ENCODE data around the gene BATF.

BATF gene

DNA sequence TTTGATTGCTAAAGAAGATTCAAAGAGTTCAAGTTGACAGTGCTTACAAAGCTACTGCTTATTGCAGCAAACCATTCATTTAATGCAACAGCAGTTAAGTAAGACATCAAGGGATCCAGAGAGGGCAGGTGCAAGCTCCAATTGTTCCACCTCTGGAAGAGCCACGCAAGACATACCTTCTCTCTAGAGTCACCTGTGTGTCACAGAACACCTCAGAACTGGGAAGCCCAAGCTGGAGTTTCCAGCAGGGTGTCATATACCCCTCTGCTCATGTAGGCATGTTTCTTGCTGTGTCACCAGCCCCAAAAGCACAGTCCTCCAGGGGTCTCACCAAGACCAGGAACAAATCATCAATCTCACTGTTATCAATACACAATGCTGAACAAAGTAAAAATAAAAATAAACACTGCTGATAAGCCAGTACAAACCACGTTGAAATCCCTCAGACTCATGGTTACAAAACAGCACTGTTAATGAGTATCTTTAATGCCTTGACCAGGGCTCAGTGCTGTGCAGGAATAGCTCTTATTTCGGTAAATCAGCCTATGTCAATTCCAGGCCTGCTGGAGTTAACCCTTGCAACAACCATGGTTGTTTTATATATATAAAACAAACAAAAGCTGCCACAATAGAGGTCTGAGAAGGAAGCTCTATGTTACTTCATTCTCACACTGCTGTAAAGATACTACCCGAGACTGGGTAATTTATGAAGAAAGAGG, 37.4 kb upstream of the BATF start:
- H3K27me3 Mint-ChIP-seq (ENCODE audit: low read depth) = peaks cover 4% of the 10 kb centered on the region
- no peak overlapping the region for H3K27ac Mint-ChIP-seq
- TF ChIP-seq, protein P1, sequence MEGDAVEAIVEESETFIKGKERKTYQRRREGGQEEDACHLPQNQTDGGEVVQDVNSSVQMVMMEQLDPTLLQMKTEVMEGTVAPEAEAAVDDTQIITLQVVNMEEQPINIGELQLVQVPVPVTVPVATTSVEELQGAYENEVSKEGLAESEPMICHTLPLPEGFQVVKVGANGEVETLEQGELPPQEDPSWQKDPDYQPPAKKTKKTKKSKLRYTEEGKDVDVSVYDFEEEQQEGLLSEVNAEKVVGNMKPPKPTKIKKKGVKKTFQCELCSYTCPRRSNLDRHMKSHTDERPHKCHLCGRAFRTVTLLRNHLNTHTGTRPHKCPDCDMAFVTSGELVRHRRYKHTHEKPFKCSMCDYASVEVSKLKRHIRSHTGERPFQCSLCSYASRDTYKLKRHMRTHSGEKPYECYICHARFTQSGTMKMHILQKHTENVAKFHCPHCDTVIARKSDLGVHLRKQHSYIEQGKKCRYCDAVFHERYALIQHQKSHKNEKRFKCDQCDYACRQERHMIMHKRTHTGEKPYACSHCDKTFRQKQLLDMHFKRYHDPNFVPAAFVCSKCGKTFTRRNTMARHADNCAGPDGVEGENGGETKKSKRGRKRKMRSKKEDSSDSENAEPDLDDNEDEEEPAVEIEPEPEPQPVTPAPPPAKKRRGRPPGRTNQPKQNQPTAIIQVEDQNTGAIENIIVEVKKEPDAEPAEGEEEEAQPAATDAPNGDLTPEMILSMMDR (IDR thresholded peaks at IDR 0.05; ENCODE audit: unreplicated experiment in 3 of 3) = no peak
- no peak overlapping the region for H3K4me3 Mint-ChIP-seq
- H3K4me1 Mint-ChIP-seq = peaks cover 3% of the 10 kb centered on the region
- H3K9me3 Mint-ChIP-seq = no peaks in the 10 kb centered on the region
- no peaks in the 10 kb centered on the region for H3K36me3 Mint-ChIP-seq (ENCODE audit: low read depth)

- H3K36me3 Mint-ChIP-seq (ENCODE audit: low read depth) = no peaks in the 10 kb centered on the region
- H3K9me3 Mint-ChIP-seq = no peaks in the 10 kb centered on the region
- no peaks in the 10 kb centered on the region for H3K4me1 Mint-ChIP-seq
- H3K4me3 Mint-ChIP-seq = no peak overlapping the region
- peaks cover 4% of the 10 kb centered on the region for H3K27me3 Mint-ChIP-seq (ENCODE audit: low read depth)
- TF ChIP-seq, protein P1 (IDR thresholded peaks at IDR 0.05; ENCODE audit: unreplicated experiment in 3 of 3) = no peak
- no peak overlapping the region for H3K27ac Mint-ChIP-seq
Measured at GRCh38 chr14:75486318-75486717, 36.0 kb upstream of the BATF start.

- peaks cover 4% of the 10 kb centered on the region for H3K27me3 Mint-ChIP-seq (ENCODE audit: low read depth)
- H3K4me3 Mint-ChIP-seq = no peak overlapping the region
- H3K27ac Mint-ChIP-seq = no peak overlapping the region
- no peaks in the 10 kb centered on the region for H3K9me3 Mint-ChIP-seq
- no peaks in the 10 kb centered on the region for H3K4me1 Mint-ChIP-seq
- no peaks in the 10 kb centered on the region for H3K36me3 Mint-ChIP-seq (ENCODE audit: low read depth)
- TF ChIP-seq, protein P1 (IDR thresholded peaks at IDR 0.05; ENCODE audit: unreplicated experiment in 3 of 3) = no peak
Measured at GRCh38 chr14:75487155-75487671, 35.1 kb upstream of the BATF start.

DNA sequence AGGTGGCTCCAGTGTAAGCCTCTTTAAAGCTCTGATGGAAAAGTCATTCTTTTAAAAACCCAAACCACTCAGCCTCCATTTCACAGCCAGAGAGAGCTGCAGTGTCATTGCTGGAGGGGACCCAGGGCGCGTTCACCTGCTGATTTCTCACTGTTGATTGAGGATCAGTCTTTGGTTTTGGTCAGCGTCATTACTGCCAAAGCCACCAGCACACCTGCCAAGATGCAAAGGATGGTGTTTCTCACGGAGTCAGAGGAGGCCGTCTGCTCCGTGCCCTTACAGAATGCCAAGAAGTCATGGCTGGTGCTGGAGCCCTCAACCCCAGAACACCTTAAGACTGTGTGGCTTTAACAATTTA, 32.8 kb upstream of the BATF start:
- Mint-ChIP-seq H3K4me3 (no peak overlapping the region), H3K4me1 (peaks cover 5% of the 10 kb centered on the region), H3K36me3 (ENCODE audit: low read depth) (no peaks in the 10 kb centered on the region), H3K27ac (no peak overlapping the region), H3K27me3 (ENCODE audit: low read depth) (peaks cover 4% of the 10 kb centered on the region), H3K9me3 (no peaks in the 10 kb centered on the region)
- TF ChIP-seq, protein P1 (IDR thresholded peaks at IDR 0.05; ENCODE audit: unreplicated experiment in 3 of 3) = no peak

- no peaks in the 10 kb centered on the region for H3K9me3 Mint-ChIP-seq
- TF ChIP-seq, protein P1 (IDR thresholded peaks at IDR 0.05; ENCODE audit: unreplicated experiment in 3 of 3) = no peak
- no peak overlapping the region for H3K4me3 Mint-ChIP-seq
- H3K4me1 Mint-ChIP-seq = peaks cover 5% of the 10 kb centered on the region
- H3K36me3 Mint-ChIP-seq (ENCODE audit: low read depth) = no peaks in the 10 kb centered on the region
- H3K27me3 Mint-ChIP-seq (ENCODE audit: low read depth) = no peaks in the 10 kb centered on the region
- no peak overlapping the region for H3K27ac Mint-ChIP-seq
Measured at GRCh38 chr14:75491376-75491978, 30.8 kb upstream of the BATF start.

Measured in nephron (organoid).